HepG2 (cell line): Measurements from ENCODE around the gene DPT. TPM values are rescaled to one million over a fixed set of nuclear protein-coding genes. Genes with fewer than 3 reads are reported as not detected.

Experiments used
- ATF1 ChIP-seq: IDR thresholded peaks from 2 replicates; pipeline ENCODE4 v1.6.1; 2016; ENCODE audit warnings: mild to moderate bottlenecking, control low read depth
- HOXA3 ChIP-seq: sonication (generic); formaldehyde crosslinking; IDR thresholded peaks from 2 replicates; pipeline ENCODE4 v1.5.0; 2020; ENCODE audit warnings: missing genetic modification reagents
- IKZF1 ChIP-seq: fragments of 450-650 bp; IDR thresholded peaks from 2 replicates; pipeline ENCODE4 v1.7.1; 2016
- ZNF354B ChIP-seq: sonication (generic); formaldehyde crosslinking; IDR thresholded peaks from 2 replicates; pipeline ENCODE4 v1.8.0; 2022; ENCODE audit warnings: mild to moderate bottlenecking, missing genetic modification reagents
- ZNF556 ChIP-seq: sonication (generic); formaldehyde crosslinking; IDR thresholded peaks from 2 replicates; pipeline ENCODE4 v1.4.0; 2020; ENCODE audit warnings: mild to moderate bottlenecking, missing genetic modification reagents, borderline replicate concordance
- polyA plus RNA-seq, 8 experiments: library from polyadenylated mRNA; depleted of rRNA in 3 of 8; stranded (reverse) in 7 of 8; unstranded in 1 of 8; fragments of >200 nt; fragmentation: Illumina TruSeq in 4 of 8; extraction: Trizol in 4 of 8; gene quantifications; 2 replicates each; pipeline versions ENCODE4 v1.2.1 to v1.2.3, GENCODE V29; 2011 to 2016; ENCODE audit warnings: low read depth in 4 of 8, missing spikeins in 1 of 8, mixed read lengths in 1 of 8; ENCODE audit not compliant: insufficient read depth in 1 of 8
- total RNA-seq, 5 experiments: library from RNA; depleted of rRNA; stranded (reverse); fragments of >200 nt; fragmentation: Illumina TruSeq; extraction: Trizol; gene quantifications; 2 replicates each; pipeline ENCODE4 v1.2.3, GENCODE V29; 2016; ENCODE audit warnings: low read depth in 1 of 5
- TF ChIP-seq, protein P1 (sequence below): sonication (generic); formaldehyde crosslinking; IDR thresholded peaks from 2 replicates; pipeline ENCODE4 v1.4.0; 2020; ENCODE audit warnings: missing genetic modification reagents
- TF ChIP-seq, protein P2 (sequence below): sonication (generic); formaldehyde crosslinking; conservative IDR thresholded peaks from 2 replicates; pipeline ENCODE4 v1.4.0; 2020; ENCODE audit warnings: missing genetic modification reagents
- TF ChIP-seq, protein P3 (sequence below): sonication (generic); formaldehyde crosslinking; IDR thresholded peaks from 2 replicates; pipeline ENCODE4 v1.4.0; 2020; ENCODE audit warnings: mild to moderate bottlenecking, missing genetic modification reagents

Gene DPT
- total and polyA plus RNA-seq, 2 of the 13 experiments (the other 11 are each of a cell fraction or from before 2014, with no cell fraction given), result 0.04 TPM; not detected in 1

DNA sequence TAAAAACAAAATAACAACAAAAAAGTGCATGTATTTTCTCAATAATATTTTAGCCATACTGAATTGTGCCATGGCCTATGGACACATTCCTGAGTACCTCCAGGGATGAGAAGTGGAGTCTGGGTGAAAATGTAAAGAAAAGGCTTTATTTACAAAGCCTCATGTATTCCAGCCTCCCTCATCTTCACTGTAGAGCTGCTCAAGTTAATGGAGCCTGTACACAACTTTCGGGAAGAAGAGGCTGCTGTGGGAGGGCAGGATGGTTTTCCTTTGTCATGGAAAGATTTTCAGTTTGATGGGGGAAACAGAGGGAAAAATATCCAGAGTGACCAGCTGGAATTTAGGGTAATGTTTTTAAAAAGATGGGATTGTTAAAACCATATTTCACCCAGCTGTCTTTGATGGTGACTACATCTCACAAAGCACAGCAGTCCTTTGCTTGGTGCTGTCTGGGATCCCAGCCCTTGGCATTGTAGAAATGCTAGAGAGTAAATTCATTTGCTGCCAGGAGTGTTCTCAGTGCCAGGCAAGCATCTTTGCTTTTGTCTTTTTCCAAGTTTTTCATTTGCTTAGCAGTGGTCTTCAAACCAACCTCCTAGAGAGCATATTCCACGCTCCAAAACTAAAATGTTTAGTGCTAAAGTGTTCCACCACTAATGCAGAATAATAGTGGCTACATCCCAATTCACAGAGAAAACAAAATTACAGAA lies 54.9 kb downstream of the DPT start (continued):
- TF ChIP-seq, protein P1, sequence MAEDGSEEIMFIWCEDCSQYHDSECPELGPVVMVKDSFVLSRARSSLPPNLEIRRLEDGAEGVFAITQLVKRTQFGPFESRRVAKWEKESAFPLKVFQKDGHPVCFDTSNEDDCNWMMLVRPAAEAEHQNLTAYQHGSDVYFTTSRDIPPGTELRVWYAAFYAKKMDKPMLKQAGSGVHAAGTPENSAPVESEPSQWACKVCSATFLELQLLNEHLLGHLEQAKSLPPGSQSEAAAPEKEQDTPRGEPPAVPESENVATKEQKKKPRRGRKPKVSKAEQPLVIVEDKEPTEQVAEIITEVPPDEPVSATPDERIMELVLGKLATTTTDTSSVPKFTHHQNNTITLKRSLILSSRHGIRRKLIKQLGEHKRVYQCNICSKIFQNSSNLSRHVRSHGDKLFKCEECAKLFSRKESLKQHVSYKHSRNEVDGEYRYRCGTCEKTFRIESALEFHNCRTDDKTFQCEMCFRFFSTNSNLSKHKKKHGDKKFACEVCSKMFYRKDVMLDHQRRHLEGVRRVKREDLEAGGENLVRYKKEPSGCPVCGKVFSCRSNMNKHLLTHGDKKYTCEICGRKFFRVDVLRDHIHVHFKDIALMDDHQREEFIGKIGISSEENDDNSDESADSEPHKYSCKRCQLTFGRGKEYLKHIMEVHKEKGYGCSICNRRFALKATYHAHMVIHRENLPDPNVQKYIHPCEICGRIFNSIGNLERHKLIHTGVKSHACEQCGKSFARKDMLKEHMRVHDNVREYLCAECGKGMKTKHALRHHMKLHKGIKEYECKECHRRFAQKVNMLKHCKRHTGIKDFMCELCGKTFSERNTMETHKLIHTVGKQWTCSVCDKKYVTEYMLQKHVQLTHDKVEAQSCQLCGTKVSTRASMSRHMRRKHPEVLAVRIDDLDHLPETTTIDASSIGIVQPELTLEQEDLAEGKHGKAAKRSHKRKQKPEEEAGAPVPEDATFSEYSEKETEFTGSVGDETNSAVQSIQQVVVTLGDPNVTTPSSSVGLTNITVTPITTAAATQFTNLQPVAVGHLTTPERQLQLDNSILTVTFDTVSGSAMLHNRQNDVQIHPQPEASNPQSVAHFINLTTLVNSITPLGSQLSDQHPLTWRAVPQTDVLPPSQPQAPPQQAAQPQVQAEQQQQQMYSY (CRISPR knock-in tag), result no peak
- TF ChIP-seq HOXA3 (CRISPR knock-in tag) (no peak), ATF1 (CRISPR knock-in tag) (no peak), ZNF556 (no peak), IKZF1 (no peak), ZNF354B (no peak)
- TF ChIP-seq, protein P2, sequence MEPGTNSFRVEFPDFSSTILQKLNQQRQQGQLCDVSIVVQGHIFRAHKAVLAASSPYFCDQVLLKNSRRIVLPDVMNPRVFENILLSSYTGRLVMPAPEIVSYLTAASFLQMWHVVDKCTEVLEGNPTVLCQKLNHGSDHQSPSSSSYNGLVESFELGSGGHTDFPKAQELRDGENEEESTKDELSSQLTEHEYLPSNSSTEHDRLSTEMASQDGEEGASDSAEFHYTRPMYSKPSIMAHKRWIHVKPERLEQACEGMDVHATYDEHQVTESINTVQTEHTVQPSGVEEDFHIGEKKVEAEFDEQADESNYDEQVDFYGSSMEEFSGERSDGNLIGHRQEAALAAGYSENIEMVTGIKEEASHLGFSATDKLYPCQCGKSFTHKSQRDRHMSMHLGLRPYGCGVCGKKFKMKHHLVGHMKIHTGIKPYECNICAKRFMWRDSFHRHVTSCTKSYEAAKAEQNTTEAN (CRISPR knock-in tag), result no peak
- TF ChIP-seq, protein P3, sequence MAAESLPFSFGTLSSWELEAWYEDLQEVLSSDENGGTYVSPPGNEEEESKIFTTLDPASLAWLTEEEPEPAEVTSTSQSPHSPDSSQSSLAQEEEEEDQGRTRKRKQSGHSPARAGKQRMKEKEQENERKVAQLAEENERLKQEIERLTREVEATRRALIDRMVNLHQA (CRISPR knock-in tag), result no peak
